BJ (cell line): Measurements from ENCODE around the gene LRPAP1. TPM values are rescaled to one million over a fixed set of nuclear protein-coding genes. Genes with fewer than 3 reads are reported as not detected.

Experiments used
- CTCF ChIA-PET: fragments of 350-600 bp; formaldehyde crosslinking; extraction: SDS; loops from one replicate; lab custom pipeline; 2021; ENCODE audit warnings: antibody characterized with exemption, inconsistent platforms; lab: Yijun Ruan, JAX
- POLR2A ChIA-PET: fragments of 300-600 bp; sonication (Branson Sonifier 250); formaldehyde crosslinking; extraction: SDS; loops from one replicate; lab custom pipeline; 2021; ENCODE audit warnings: antibody characterized with exemption; lab: Charles Lee
- DNase-seq: peaks from one replicate; pipeline ENCODE4 v3.0.0-alpha.2; 2011; ENCODE audit warnings: low read depth
- H3K27me3 ChIP-seq: 2 replicates; pipeline ENCODE4 v1.6.0; 2011; ENCODE audit warnings: low read length; ENCODE audit not compliant: control insufficient read depth, insufficient read depth
- H3K36me3 ChIP-seq: 2 replicates; pipeline ENCODE4 v1.5.1; 2011; ENCODE audit warnings: low read length; ENCODE audit not compliant: control insufficient read depth, insufficient read depth
- H3K4me3 ChIP-seq: 2 replicates; pipeline ENCODE4 v1.5.1; 2011; ENCODE audit warnings: low read depth, mild to moderate bottlenecking, control low read depth, low read length
- CTCF ChIP-seq: IDR thresholded peaks from 2 replicates; pipeline ENCODE4 v1.5.1; 2011; ENCODE audit warnings: low read depth, mild to moderate bottlenecking, control low read depth, inconsistent platforms, low read length, moderate library complexity; ENCODE audit not compliant: insufficient read depth
- polyA plus RNA-seq: library from polyadenylated mRNA; depleted of rRNA; stranded (reverse); fragments of >200 nt; gene quantifications from 2 replicates; pipeline ENCODE4 v1.2.3, GENCODE V29; 2011

The LRPAP1 gene
- polyA plus RNA-seq, 1 experiment, result 275 TPM

GRCh38 chr4:3475713-3476260 is 56.4 kb downstream of the LRPAP1 start:
- no peak for DNase-seq
- Histone ChIP-seq H3K4me3 (no peak overlapping the region), H3K36me3 (no peaks in the 10 kb centered on the region), H3K27me3 (peaks cover 2% of the 10 kb centered on the region; the same call in 1 of the 2 replicates)
- CTCF ChIA-PET, result no interaction called here
- TF ChIP-seq CTCF, result no peak
- POLR2A ChIA-PET, result no interaction called here

DNA sequence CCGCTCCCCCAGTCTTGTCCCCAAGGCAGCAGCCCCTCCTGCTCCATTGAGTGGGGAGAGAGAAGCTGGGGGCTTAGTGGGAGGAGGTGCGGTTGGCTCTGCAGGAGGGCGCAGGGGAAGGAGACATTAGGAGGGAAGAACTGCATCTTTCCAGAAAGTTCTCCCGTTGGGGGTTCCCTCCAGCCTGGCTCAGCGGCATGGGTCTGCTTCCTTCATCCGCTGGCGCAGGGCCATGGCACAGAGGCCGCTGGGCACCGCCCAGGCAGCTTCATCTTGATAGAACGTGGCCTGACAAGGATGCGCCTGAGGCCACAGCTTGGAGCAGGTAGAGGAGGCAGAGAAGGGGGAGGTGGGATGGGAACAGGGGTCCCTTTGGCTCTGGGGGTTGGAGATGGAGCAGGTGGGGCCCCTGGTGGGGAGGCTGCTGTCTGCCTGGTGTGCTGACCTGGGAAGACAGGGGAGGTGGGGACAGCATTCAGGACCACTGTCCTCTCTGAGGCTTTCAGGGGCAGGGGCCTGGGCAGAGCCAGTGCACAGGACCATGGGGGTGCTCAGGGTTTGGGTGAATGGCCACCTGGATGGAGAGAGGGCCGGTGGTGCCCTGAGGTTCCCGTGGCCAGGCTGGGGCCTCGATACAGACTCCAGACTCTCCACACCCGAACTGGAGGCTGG is 57.0 kb downstream of the LRPAP1 start:
- ChIA-PET POLR2A (no interaction called here), CTCF (no interaction called here)
- peaks cover 2% of the 10 kb centered on the region; the same call in 1 of the 2 replicates for H3K27me3 ChIP-seq
- H3K36me3 ChIP-seq, result no peaks in the 10 kb centered on the region
- no peak overlapping the region for H3K4me3 ChIP-seq
- DNase-seq, result no peak
- no peak for TF ChIP-seq CTCF

DNA sequence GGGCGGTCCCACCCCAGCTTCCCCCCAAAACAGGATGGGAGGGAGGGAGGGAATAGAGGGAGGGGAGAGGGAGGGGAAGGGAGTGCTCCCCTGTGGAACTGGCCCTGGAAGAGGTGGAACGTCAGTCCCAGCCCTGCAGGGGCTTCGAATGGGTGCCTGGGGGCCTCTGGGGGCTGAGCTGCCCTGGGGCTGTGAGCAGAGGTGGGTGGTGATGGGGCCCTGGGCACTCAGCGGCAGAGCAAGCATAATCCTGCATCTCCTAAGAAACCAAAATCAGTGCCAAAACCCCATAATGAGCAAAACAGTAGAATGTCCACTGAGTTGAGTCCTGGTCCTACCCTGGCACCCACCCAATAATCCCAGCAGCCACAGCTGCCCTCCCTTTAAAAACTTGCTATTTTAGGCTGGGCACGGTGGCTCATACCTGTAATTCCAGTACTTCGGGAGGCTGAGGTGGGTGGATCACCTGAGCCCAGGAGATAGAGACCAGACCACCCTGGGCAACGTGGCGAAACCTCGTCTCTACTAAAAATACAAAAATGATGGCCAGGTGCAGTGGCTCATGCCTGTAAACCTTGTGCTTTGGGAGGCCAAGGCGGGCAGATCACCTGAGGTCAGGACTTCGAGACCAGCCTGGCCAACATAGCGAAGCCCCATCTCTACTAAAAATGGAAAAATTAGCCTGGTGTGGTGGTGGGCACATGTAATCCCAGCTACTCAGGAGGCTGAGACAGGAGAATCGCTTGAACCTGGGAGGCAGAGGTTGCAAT is 58.0 kb downstream of the LRPAP1 start:
- ChIA-PET CTCF (no interaction called here), POLR2A (no interaction called here)
- no peak for DNase-seq
- H3K4me3 ChIP-seq, result no peak overlapping the region
- no peak for TF ChIP-seq CTCF
- H3K36me3 ChIP-seq, result no peaks in the 10 kb centered on the region
- peaks cover 2% of the 10 kb centered on the region; the same call in 1 of the 2 replicates for H3K27me3 ChIP-seq

GRCh38 chr4:3473181-3473950 is 58.9 kb downstream of the LRPAP1 start:
- no peak overlapping the region for H3K4me3 ChIP-seq
- TF ChIP-seq CTCF, result no peak
- no peaks in the 10 kb centered on the region for H3K36me3 ChIP-seq
- ChIA-PET CTCF (no interaction called here), POLR2A (no interaction called here)
- peaks cover 2% of the 10 kb centered on the region; the same call in 1 of the 2 replicates for H3K27me3 ChIP-seq
- no peak for DNase-seq
